HS-5 (cell line): ENCODE measurements around the gene UTP4.
"Not testable (repeated sequence)": the region's sequence is repeated elsewhere in the genome, so short reads cannot be mapped to it uniquely, and the experiment has no call there.

Experiments
- DNase-seq: peaks from one replicate; pipeline ENCODE4 v3.0.0-alpha.2; 2012; ENCODE audit warnings: low read depth

Gene UTP4

GRCh38 chr16:69110406-69110805 is 22.0 kb upstream of the UTP4 start:
- no peak for DNase-seq

DNA sequence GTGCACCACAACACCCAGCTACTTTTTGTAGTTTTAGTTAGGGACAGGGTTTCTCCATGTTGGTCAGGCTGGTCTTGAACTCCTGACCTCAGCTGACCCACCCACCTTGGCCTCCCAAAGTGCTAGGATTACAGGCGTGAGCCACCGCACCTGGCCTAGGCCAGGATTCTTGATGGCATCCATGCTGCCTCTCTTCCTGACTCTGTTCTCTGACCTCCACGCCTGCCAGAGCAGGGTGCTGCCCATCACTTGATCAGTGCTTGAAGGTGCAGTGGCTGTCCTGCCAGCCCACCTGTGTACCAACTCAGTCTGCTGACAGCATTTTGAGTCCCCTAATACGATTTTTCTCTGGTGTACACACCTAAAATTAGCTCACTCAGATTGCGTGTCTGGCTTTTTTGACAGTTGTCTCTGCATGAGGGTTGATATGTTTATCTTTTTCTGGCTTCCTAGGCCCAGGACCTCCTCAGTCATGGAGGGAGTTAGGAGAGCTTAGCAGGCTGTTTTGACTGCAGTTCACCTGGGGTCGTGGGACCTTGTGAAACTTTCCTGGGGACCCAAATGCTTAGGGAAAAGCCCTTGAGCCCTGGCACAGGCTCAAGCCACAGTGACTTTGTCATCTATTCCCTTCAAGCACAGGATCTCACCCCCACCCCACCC is 21.1 kb upstream of the UTP4 start:
- no peak for DNase-seq

DNA sequence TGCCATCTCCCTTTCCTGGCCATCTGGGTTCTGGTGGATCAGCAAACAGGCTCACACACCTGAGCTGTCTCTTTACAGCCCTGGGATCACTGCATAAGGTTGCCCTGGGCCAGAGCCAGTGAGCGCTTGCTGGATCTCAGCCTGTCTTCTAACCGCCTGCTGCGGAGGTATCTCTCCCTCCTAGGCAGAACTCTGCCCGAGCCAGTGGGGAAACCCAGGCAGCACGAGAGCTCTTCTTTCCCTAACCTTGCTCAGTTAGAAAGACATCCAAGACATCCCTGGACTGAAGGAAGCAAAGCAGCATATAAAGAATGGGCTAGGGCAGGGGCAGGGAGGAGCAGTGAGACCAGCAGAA is 20.6 kb upstream of the UTP4 start:
- no peak for DNase-seq

DNA sequence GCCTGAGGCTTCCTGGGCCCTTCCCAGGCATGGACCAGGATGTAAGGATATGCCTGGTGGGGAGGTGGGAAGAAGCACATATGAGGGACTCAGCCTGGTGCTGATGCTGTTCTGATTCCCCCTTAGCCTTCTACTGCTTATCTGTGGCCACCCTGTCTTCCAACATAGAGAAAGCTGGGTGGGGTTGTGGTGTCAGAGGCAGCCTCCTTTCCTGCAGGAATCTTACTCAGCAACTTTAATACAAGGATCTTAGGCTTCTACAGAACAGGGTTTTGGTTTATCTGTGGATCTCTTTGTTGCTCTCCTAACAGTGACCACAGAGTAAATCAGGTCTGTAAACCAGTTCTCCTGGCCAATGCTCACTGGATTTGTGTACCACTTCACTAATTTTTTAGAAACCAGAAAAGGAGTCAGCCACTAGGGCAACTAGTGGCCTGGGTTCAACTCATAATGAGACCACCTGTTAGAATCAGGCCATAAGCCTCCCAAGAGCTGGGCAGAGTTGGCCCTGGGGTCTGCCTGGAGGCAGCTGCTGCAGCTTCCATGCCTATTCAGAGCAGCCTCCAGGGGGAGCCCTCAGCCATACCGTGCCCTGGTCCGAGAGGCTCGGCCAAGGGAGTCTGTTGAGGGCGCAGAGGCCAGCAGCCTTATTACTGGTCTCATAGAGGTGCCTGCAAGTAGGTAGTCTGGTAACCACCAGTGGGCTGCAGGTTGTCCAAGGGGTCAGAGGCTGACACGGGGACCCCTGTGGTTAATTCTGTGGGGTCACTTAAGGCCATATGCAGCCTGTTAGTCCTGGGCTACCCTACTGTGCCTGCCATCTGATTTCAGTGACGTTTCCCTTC is 19.9 kb upstream of the UTP4 start:
- DNase-seq = no peak

- no peak for DNase-seq
Measured at GRCh38 chr16:69113216-69113615, 19.2 kb upstream of the UTP4 start.

DNA sequence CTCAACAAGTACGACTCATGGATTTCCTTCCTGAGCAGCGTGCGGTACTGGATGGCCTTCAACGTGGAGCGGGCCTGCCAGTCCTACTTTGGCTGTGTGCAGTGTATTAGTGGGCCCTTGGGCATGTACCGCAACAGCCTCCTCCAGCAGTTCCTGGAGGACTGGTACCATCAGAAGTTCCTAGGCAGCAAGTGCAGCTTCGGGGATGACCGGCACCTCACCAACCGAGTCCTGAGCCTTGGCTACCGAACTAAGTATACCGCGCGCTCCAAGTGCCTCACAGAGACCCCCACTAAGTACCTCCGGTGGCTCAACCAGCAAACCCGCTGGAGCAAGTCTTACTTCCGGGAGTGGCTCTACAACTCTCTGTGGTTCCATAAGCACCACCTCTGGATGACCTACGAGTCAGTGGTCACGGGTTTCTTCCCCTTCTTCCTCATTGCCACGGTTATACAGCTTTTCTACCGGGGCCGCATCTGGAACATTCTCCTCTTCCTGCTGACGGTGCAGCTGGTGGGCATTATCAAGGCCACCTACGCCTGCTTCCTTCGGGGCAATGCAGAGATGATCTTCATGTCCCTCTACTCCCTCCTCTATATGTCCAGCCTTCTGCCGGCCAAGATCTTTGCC is 18.0 kb upstream of the UTP4 start:
- DNase-seq = no peak

GRCh38 chr16:69114976-69115355 is 17.5 kb upstream of the UTP4 start:
- no peak for DNase-seq

DNA sequence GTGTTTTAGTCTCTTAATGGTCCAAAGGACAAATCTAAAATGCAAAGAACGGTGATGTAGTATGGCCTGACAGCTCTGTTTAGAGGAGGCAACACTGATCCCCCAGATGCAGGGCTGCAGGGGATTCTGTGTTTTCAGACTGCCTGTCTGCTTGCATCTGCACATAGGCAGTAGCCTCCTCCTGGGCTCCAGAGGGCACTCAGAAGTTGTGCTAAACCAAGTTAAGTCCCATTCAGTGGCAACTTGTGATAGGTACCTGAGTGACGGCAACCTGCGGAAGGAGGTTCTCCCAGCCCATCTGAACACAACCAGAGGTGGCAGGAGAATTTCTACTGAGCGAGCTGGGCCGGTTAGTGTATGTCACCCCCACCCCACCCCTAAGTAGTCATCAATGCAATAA is 17.1 kb upstream of the UTP4 start:
- no peak for DNase-seq

GRCh38 chr16:69115837-69116236 is 16.6 kb upstream of the UTP4 start:
- no peak for DNase-seq

DNA sequence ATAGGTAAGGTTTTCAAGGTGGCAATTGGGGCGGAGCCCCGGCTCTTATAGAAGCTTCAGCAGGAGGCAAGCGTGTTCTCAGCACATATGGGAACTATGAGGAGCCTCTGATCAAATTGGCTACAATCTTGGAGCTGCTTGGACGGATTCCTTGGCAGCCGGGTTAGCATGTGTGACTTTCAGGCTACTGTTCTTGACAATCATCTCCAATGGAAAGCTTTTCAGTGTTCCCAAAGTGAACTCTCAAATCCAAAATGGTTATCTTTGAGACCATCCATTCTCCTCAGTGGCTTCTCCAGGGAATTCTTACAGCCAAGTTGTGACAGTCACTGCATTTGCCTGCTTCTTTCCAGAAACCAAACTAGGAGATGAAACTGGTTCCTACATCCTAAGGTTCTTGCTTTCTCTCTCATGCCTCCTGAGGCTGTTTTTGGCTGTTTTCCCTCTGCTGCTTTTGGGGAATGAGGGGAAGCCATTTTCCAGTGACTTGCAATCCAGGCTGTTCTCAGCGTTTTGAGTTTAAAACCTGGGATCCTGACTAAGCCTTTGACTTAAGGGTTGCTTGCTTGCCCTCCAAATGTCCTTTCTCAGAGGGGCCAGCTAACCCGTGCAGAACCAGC is 16.1 kb upstream of the UTP4 start:
- no peak for DNase-seq

DNA sequence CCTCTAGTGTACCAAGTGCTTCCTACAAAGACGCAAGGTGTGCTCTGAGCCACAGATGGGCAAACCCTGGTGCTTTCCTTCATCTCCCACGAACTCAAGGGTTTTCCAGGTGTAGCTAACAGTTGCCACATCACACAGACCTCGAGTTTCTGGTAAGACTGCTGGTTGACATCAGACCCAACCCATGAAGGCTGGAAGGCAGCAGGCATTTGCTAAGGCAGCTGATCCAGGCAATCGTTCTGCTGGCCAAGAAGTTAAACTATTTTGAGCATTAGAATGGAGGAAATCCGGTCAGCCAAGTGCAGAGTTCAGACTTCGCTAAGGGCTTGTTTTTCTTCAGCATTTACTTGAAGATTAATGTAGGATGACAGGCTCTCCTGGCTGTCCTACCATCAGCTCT is 15.5 kb upstream of the UTP4 start:
- no peak for DNase-seq

GRCh38 chr16:69118468-69118867 is 14.0 kb upstream of the UTP4 start:
- no peak for DNase-seq

DNA sequence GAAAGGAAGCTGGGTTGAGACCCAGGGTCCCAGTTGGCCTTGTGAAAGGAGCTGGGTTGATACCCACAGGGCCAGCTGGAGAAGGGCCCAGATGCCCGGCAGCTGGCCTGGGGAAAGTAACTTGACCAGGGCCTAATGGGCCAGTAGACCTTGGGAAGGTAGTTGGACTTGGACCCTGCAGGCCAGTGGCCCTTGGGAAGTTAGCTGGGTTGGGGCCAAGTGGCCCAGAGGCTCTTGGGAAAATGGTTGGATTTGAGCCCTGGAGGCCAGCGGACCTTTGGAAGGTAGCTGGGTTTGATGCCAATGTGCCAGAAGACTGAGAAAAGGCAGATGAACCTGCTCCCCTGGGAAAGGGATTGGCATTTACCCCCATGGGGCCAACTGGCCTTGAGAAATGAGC is 13.5 kb upstream of the UTP4 start:
- no peak for DNase-seq

GRCh38 chr16:69119536-69119935 is 12.9 kb upstream of the UTP4 start:
- no peak for DNase-seq

DNA sequence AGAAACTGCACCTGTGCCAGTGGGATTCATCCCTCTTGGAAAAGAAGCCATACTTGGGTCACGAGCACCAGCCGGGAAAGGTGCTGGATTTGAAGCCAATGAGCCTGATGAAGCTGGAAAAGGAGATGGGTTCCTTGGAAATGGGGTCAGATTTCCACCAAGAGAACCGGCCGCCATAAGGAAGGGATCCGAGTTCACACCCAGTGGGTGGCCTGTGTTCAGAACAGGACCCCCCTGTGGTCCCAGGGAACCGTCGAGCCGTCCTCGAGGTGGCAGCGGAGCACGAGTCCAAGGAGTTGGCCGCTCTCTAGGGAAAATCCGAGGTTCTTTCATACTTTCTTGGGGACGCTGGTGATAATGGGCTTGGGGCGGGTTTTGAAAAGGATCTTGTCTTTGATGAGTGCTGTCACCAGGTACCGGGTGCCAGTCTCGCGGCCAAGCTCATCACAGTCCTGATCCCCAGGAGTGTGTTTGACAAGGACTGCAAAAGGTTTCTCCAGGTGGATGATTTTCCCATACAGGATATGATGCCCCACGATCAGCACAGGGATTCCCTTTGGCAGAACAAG is 12.3 kb upstream of the UTP4 start:
- DNase-seq = no peak

- peak; percentile 49 for DNase-seq
Measured at GRCh38 chr16:69123910-69124309, 8.5 kb upstream of the UTP4 start.

DNA sequence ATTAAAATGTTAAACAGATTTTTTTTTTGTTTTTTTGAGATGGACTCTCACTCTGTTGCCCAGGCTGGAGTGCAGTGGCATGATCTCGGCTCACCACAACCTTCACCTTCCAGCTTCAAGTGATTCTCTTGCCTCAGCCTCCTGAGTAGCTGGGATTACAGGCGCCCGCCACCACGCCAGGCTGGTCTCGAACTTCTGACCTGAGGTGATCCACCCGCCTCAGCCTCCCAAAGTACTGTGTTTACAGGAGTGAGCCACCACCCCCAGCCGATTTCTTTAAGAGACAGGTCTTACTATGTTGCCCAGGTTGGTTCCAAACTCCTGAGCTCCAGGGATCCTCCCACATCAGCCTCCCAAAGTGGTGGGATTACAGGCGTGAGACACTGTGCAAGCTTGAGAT is 8.0 kb upstream of the UTP4 start:
- DNase-seq = not testable (repeated sequence)

DNA sequence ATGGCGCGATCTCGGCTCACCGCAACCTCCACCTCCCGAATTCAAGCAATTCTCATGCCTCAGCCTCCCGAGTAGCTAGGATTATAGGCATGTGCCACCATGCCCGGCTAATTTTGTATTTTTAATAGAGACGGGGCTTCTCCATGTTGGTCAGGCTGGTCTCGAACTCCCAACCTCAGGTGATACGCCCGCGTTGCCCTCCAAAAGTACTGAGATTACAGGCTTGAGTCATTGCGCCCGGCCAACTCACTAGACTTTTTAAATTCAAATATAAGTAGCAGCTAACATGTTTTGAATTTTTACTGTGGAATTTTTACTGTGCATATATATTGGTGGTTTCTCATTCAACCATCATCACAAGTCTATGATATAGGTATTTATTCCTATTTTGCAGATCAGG is 7.5 kb upstream of the UTP4 start:
- not testable (repeated sequence) for DNase-seq

GRCh38 chr16:69126221-69126620 is 6.2 kb upstream of the UTP4 start:
- no peak for DNase-seq

- not testable (repeated sequence) for DNase-seq
Measured at GRCh38 chr16:69126801-69127200, 5.6 kb upstream of the UTP4 start.

- DNase-seq = no peak
Measured at GRCh38 chr16:69127966-69128510, 4.4 kb upstream of the UTP4 start.

- no peak for DNase-seq
Measured at GRCh38 chr16:69130461-69130860, 2.0 kb upstream of the UTP4 start.
